ENCODE measurements around the gene TLR8.

DNA sequence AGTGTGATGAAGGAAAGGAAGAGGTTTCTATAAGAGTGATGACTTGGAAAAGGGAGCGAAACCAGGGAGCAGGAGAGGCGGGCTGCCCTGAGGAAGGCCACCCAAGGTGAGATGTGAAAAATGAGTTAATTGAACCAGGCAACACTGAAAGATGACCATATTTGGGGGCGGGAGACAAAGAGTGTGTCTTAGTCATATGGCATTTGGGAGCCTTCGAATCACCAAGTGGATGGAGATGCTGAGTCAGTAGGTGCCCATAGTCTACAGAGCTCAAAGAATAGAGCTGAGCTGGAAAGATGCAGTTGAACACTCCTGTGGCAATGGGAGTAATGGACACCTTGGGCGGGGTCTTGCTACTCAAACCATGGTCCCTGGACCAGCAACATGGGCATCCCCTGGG is 8.3 kb upstream of the TLR8 start:
- no peak for TF ChIP-seq EZH2 (optimal IDR thresholded peaks at IDR 0.05; ENCODE audit: low read depth, low read length)
- TF ChIP-seq, protein P1, sequence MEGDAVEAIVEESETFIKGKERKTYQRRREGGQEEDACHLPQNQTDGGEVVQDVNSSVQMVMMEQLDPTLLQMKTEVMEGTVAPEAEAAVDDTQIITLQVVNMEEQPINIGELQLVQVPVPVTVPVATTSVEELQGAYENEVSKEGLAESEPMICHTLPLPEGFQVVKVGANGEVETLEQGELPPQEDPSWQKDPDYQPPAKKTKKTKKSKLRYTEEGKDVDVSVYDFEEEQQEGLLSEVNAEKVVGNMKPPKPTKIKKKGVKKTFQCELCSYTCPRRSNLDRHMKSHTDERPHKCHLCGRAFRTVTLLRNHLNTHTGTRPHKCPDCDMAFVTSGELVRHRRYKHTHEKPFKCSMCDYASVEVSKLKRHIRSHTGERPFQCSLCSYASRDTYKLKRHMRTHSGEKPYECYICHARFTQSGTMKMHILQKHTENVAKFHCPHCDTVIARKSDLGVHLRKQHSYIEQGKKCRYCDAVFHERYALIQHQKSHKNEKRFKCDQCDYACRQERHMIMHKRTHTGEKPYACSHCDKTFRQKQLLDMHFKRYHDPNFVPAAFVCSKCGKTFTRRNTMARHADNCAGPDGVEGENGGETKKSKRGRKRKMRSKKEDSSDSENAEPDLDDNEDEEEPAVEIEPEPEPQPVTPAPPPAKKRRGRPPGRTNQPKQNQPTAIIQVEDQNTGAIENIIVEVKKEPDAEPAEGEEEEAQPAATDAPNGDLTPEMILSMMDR (IDR thresholded peaks at IDR 0.05; ENCODE audit: low read length) = no peak
- no peak for TF ChIP-seq EZH2phosphoT487 (IDR thresholded peaks at IDR 0.05; ENCODE audit: low read length)
